Adrenal gland (tissue), 12 donors: ENCODE data around the gene ZNF302. TPM values are rescaled to one million over a fixed set of nuclear protein-coding genes. Genes with fewer than 3 reads are reported as not detected.
"Not testable (repeated sequence)": the region's sequence is repeated elsewhere in the genome, so short reads cannot be mapped to it uniquely, and the experiment has no call there.

Experiments used
- DNase-seq, 7 donors: peaks; one replicate each; pipeline ENCODE4 v3.0.0-alpha.2; 2019 to 2020
- H3K27ac ChIP-seq, 5 donors: fragments of 200-600 bp; sonication (generic) in 4 of 5; 1 replicate in 3 of 5; 2 replicates in 2 of 5; pipeline versions ENCODE4 v1.5.1 to v1.8.0; 2016 to 2020; ENCODE audit warnings: mild to moderate bottlenecking in 1 of 5
- H3K27me3 ChIP-seq: fragments of 200-600 bp; 2 replicates; pipeline ENCODE4 v1.8.0; 2021
- H3K36me3 ChIP-seq, 2 donors: fragments of 200-600 bp; replicated peaks in 1 of 2; 1 replicate in 1 of 2; 2 replicates in 1 of 2; pipeline versions ENCODE4 v1.5.1 to v1.8.0; 2018 to 2022
- H3K4me1 ChIP-seq, 2 donors: fragments of 200-600 bp; replicated peaks in 1 of 2; 1 replicate in 1 of 2; 2 replicates in 1 of 2; pipeline versions ENCODE4 v1.5.1 to v1.8.0; 2018 to 2021
- H3K4me3 ChIP-seq, 4 donors: fragments of 200-600 bp; sonication (generic) in 3 of 4; one replicate each; pipeline ENCODE4 v1.5.1; 2016 to 2018
- H3K9me3 ChIP-seq, 3 donors: fragments of 200-600 bp; sonication (generic) in 1 of 3; replicated peaks in 1 of 3; 1 replicate in 2 of 3; 2 replicates in 1 of 3; pipeline versions ENCODE4 v1.5.1 to v1.8.0; 2016 to 2021
- CTCF ChIP-seq, 6 experiments: fragments of 450-650 bp in 4 of 6; fragments of 200-600 bp in 2 of 6; sonication (generic) in 1 of 6; IDR thresholded peaks; 1 replicate in 5 of 6; 2 replicates in 1 of 6; pipeline versions ENCODE4 v1.5.1 to v1.8.0; 2016 to 2021; ENCODE audit warnings: antibody characterized with exemption in 6 of 6, mild to moderate bottlenecking in 2 of 6, moderate library complexity in 1 of 6
- POLR2A ChIP-seq, 2 donors: fragments of 450-650 bp; IDR thresholded peaks; one replicate each; pipeline ENCODE4 v1.6.1; 2017; ENCODE audit warnings: antibody characterized with exemption in 2 of 2, mild to moderate bottlenecking in 2 of 2, moderate library complexity in 1 of 2
- WGBS, 4 donors: extraction: QIAGEN DNeasy Blood & Tissue Kit in 2 of 4; methylation state at CpG; one replicate each; pipeline versions ENCODE4 v1.1.5 to v1.1.7; 2013 to 2017; 5-methylcytosine and 5-hydroxymethylcytosine counted together
- intact Hi-C, 2 donors: fragments of 100-400 bp; cut with DNase I; formaldehyde crosslinking; loops; one replicate each; pipeline versions ENCODE4 v1.14.1 to v1.15.0; 2022 to 2023
- polyA plus RNA-seq, 3 donors: library from polyadenylated mRNA; stranded (reverse); fragments of 200-250 nt in 2 of 3; fragments of 350-450 nt in 1 of 3; fragmentation: Illumina TruSeq in 1 of 3; extraction: RNeasy Lipid Tissue Mini Kit (QIAGEN cat#74804) in 1 of 3; gene quantifications; one replicate each; pipeline ENCODE4 v1.2.3, GENCODE V29; 2013 to 2014
- total RNA-seq, 9 donors: library from RNA; depleted of rRNA in 4 of 9; stranded (reverse); fragments of >200 nt in 4 of 9; fragments of 120-200 nt in 1 of 9; fragmentation: NEBNext Ultra II Directional in 1 of 9; extraction: Animal tissue kit (Norgen Biotek cat#: 25700) in 1 of 9; gene quantifications; one replicate each; pipeline versions ENCODE4 v1.1.0 to v1.2.4, GENCODE V29; 2013 to 2023
- donor health status: healthy with polysubstance abuse.
- donor health status: Bipolar disorder and iron deficiency.
- donor health status: DM: yes; HTN: yes; CAD: no.
- donor health status: DM: no; HTN: no; CAD: no.
- donor health status: DM: no; HTN: no; CAD: no.
- donor health status: DM: yes; HTN: yes; CAD: no.

The ZNF302 gene
- total and polyA plus RNA-seq, 12 donors: 12.7 to 67.3 (median 32.9) TPM

- 96 to 99% (median 99%) methylated on average over 6 to 9 of the region's 9 CpGs for WGBS, 4 donors
- H3K27me3 ChIP-seq: no peaks in the 10 kb centered on the region
- H3K9me3 ChIP-seq: peaks cover 0 to 44% (median 10%) of the 10 kb centered on the region in 3 donors
- peaks cover 0 to 40% of the 10 kb centered on the region in 2 donors for H3K36me3 ChIP-seq
- no peak for DNase-seq
- no peak overlapping the region for H3K4me3 ChIP-seq
- H3K27ac ChIP-seq: no peak overlapping the region
- TF ChIP-seq CTCF (IDR thresholded peaks at IDR 0.05) (no peak), POLR2A (IDR thresholded peaks at IDR 0.05) (no peak)
- H3K4me1 ChIP-seq: peaks cover 3 to 20% of the 10 kb centered on the region in 2 donors
- intact Hi-C loops: no loop called here
Measured at GRCh38 chr19:34681478-34681877, 4.0 kb downstream of the ZNF302 start.

- H3K9me3 ChIP-seq: peaks cover 0 to 43% (median 10%) of the 10 kb centered on the region in 3 donors
- DNase-seq, intact Hi-C loops, H3K27me3 ChIP-seq, H3K4me1 ChIP-seq, H3K4me3 ChIP-seq, H3K27ac ChIP-seq: not testable (repeated sequence)
- H3K36me3 ChIP-seq: peaks cover 0 to 29% of the 10 kb centered on the region in 2 donors
- 77 to 97% (median 92%) methylated on average over 5 of the region's 5 CpGs for whole genome bisulfite sequencing, 4 donors
Measured at GRCh38 chr19:34685266-34685665, 7.8 kb downstream of the ZNF302 start.

- intact Hi-C loops: no loop called here
- WGBS, 4 donors: 91 to 96% (median 93%) methylated on average over 5 of the region's 5 CpGs
- Histone ChIP-seq H3K9me3 (peaks cover 0 to 31% (median 10%) of the 10 kb centered on the region in 3 donors), H3K36me3 (peaks cover 0 to 27% of the 10 kb centered on the region in 2 donors), H3K27me3 (no peaks in the 10 kb centered on the region), H3K4me3 (no peak overlapping the region), H3K4me1 (no peaks in the 10 kb centered on the region), H3K27ac (no peak overlapping the region)
- DNase-seq: no peak
- TF ChIP-seq CTCF (IDR thresholded peaks at IDR 0.05) (no peak), POLR2A (IDR thresholded peaks at IDR 0.05) (no peak)
Measured at GRCh38 chr19:34686455-34686854, 9.0 kb downstream of the ZNF302 start.

GRCh38 chr19:34687348-34687747 is 9.9 kb downstream of the ZNF302 start:
- TF ChIP-seq POLR2A (IDR thresholded peaks at IDR 0.05) (no peak), CTCF (IDR thresholded peaks at IDR 0.05) (no peak)
- intact Hi-C loops: no loop called here
- 36 to 78% (median 73%) methylated on average over 2 of the region's 2 CpGs for WGBS, 4 donors
- H3K27me3 ChIP-seq: no peaks in the 10 kb centered on the region
- H3K27ac ChIP-seq: no peak overlapping the region
- peaks cover 0 to 21% of the 10 kb centered on the region in 2 donors for H3K36me3 ChIP-seq
- H3K9me3 ChIP-seq: peaks cover 0 to 29% (median 10%) of the 10 kb centered on the region in 3 donors
- no peak overlapping the region for H3K4me3 ChIP-seq
- H3K4me1 ChIP-seq: no peaks in the 10 kb centered on the region
- no peak for DNase-seq

- H3K4me1 ChIP-seq: no peaks in the 10 kb centered on the region
- no peak for DNase-seq
- intact Hi-C loops: no loop called here
- H3K36me3 ChIP-seq: peaks cover 0 to 9% of the 10 kb centered on the region in 2 donors
- no peaks in the 10 kb centered on the region for H3K27me3 ChIP-seq
- no peak overlapping the region for H3K27ac ChIP-seq
- H3K9me3 ChIP-seq: peaks cover 0 to 23% (median 10%) of the 10 kb centered on the region in 3 donors
- H3K4me3 ChIP-seq: no peak overlapping the region
- TF ChIP-seq CTCF (IDR thresholded peaks at IDR 0.05) (no peak), POLR2A (IDR thresholded peaks at IDR 0.05) (no peak)
- 61 to 100% (median 80%) methylated on average over 1 of the region's 1 CpG for WGBS, 4 donors
Measured at GRCh38 chr19:34688592-34688991, 11.1 kb downstream of the ZNF302 start.
